ENCODE results near the gene ACTR2.
"Not testable (repeated sequence)": the region's sequence is repeated elsewhere in the genome, so short reads cannot be mapped to it uniquely, and the experiment has no call there.

ACTR2 gene

GRCh38 chr2:65227456-65228262 is at the start of gene ACTR2:
ACTR2 (plus strand) TSS chr2:65227831; CDS start chr2:65227910, 79 bp downstream.
- DNase-seq = peak; percentile 96 to 97

- no peak for DNase-seq
Observed at GRCh38 chr2:65182570-65182969, 45.1 kb upstream of the ACTR2 start.

GRCh38 chr2:65183406-65183805 is 44.2 kb upstream of the ACTR2 start:
- not testable (repeated sequence) for DNase-seq

- no peak for DNase-seq
Observed at GRCh38 chr2:65185012-65185411, 42.6 kb upstream of the ACTR2 start.

- no peak for DNase-seq
Observed at GRCh38 chr2:65186093-65186868, 41.4 kb upstream of the ACTR2 start.

- peak; percentile 58 to 79 for DNase-seq
Observed at GRCh38 chr2:65186872-65187851, 40.5 kb upstream of the ACTR2 start.

- DNase-seq = no peak
Observed at GRCh38 chr2:65193446-65193845, 34.2 kb upstream of the ACTR2 start.

GRCh38 chr2:65198737-65199136 is 28.9 kb upstream of the ACTR2 start:
- DNase-seq = peak; percentile 4 to 19

- no peak for DNase-seq
Observed at GRCh38 chr2:65199166-65199565, 28.5 kb upstream of the ACTR2 start.

- DNase-seq = no peak
Observed at GRCh38 chr2:65199891-65200290, 27.7 kb upstream of the ACTR2 start.

GRCh38 chr2:65204461-65205210 is 23.0 kb upstream of the ACTR2 start:
- no peak for DNase-seq

GRCh38 chr2:65212115-65212514 is 15.5 kb upstream of the ACTR2 start:
- DNase-seq = no peak

GRCh38 chr2:65212619-65213018 is 15.0 kb upstream of the ACTR2 start:
- DNase-seq = no peak

- DNase-seq = no peak
Observed at GRCh38 chr2:65213035-65213434, 14.6 kb upstream of the ACTR2 start.

- DNase-seq = no peak
Observed at GRCh38 chr2:65214361-65214760, 13.3 kb upstream of the ACTR2 start.

GRCh38 chr2:65214843-65215242 is 12.8 kb upstream of the ACTR2 start:
- DNase-seq = no peak

GRCh38 chr2:65215946-65216345 is 11.7 kb upstream of the ACTR2 start:
- no peak for DNase-seq

- DNase-seq = no peak
Observed at GRCh38 chr2:65220432-65221131, 7.0 kb upstream of the ACTR2 start.

GRCh38 chr2:65221275-65221674 is 6.4 kb upstream of the ACTR2 start:
- DNase-seq = not testable (repeated sequence)

GRCh38 chr2:65227020-65227455 is 593 bp upstream of the ACTR2 start:
- no peak for DNase-seq

- DNase-seq = peak in 1 of 2 donors; percentile 6
Observed at GRCh38 chr2:65228263-65228750, 676 bp downstream of the ACTR2 start.

Measured in hippocampal formation (tissue), 2 donors.